Measurements from ENCODE around the gene OPN3. TPM values are rescaled to one million over a fixed set of nuclear protein-coding genes. Genes with fewer than 3 reads are reported as not detected.

OPN3 gene
- total RNA-seq, 1 donor from 2014 or later: 13.0 TPM

DNA sequence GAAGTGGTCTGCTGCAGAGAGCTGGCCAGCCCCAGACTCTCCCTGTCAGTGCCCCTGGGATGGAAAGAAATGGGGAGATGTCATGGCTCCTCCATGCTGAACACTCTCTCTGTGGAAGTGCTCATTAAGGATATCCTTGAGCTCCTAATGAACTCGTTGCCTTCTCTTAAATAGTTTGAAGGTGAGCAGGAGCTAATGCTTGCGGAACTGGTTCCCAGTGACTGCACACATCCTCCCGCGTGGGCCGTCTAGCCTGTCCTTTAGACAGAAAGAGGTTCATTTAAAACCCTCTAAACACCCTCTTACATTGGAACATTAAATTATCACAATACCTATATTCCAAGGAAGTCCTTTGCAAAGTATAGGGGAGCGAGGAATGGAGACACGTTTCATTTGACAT lies 6.0 kb upstream of the OPN3 start:
- no peak for DNase-seq (ENCODE audit: low spot score)

DNA sequence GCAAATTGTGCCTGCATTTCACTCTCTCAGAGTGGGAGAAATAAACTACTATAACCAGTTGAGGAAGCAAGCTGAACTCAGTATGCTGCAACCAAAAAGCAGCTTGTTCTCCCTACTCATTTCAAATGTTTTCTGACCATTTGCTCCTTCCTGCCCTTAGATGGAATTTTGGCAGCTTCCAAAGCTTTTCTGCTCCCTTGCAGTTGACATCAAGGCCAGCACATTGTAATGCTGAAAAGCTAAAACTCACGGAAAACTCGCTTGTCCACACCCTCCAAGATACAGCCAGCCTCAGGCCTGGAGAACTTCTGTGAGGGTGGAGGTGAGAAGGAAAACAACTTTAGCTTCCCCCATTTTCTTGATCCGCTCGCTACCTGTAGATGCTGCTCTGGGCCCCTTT lies 5.0 kb upstream of the OPN3 start:
- DNase-seq (ENCODE audit: low spot score): no peak

DNA sequence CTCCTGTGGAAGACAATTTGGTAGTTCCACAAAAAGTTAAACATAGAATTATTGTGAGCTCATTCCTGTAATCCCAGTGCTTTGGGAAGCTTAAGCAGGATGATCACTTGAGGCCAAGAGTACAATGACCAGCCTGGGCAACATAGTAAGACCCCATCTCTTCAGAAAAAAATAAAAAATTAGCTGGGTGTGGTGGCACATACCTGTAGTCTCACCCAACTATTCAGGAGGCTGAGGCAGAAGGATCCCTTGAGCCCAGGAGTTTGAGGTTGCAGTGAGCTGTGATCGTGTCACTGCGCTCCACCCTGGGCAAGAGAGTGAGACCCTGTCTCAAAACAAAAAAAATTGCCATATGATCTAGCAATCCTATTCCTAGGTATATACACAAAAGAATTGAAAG lies 4.1 kb upstream of the OPN3 start:
- DNase-seq (ENCODE audit: low spot score): no peak

DNA sequence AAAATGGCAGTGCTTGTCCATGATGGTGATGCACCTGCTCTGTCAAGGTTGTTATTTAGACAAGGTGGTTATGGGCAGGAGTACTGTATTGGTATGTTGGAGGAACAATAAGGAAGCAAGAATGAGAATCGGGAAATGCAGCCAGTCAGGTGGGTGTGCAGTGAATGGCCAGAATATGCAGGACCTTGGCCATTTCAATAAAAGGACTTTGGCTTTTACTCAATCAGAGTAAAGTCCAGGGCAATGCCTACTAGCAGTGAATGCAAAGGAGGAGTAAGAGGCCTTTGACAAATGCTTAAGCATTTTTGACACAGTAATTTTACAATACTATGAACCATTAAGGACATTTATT lies 2.4 kb upstream of the OPN3 start:
- no peak for DNase-seq (ENCODE audit: low spot score)

GRCh38 chr1:241641773-241642592 lies 1.8 kb upstream of the OPN3 start:
- no peak for DNase-seq (ENCODE audit: low spot score)

DNA sequence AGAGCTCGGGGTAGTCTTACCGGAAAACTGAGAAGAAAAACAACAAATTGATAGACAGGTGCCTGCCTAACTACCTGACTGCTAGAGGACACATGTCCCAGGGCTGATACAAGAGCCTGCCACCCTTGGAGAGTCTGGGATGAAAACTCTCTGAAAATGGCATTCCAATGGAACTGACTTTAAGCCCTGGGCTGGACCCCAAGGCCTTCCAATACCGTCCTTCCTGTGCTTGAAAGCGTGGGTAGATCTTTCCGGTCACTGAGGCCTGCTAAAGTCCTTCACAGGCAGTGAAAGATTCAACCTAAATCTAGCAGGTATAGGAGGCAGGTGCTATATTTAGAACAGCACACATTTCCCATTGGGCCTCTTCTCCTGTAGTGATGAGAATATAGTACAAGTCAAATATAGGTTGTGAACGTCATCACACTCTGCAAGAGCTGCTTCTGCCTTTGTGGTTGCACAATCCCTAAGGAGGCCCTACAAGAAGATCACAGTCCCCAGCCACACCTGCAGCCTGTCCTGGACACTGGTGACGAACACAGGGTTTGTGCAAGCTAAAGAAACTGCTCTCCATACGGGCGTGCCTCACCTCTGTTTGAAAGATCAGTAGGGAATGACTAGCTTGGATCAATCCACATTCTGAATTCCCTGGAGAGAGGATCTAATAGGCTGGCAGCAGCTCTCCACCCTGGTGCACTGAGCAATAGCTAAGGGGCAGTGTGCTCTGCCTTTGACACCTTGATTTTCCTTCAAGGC lies 876 bp upstream of the OPN3 start:
- DNase-seq (ENCODE audit: low spot score): peak; percentile 25

- DNase-seq (ENCODE audit: low spot score): peak; percentile 25
Observed at GRCh38 chr1:241639623-241640148, 483 bp downstream of the OPN3 start.

GRCh38 chr1:241638909-241639622 lies 1.1 kb downstream of the OPN3 start:
- no peak for DNase-seq (ENCODE audit: low spot score)

- DNase-seq (ENCODE audit: low spot score): no peak
Observed at GRCh38 chr1:241638099-241638682, 2.0 kb downstream of the OPN3 start.

- no peak for DNase-seq (ENCODE audit: low spot score)
Observed at GRCh38 chr1:241637604-241638003, 2.6 kb downstream of the OPN3 start.

DNA sequence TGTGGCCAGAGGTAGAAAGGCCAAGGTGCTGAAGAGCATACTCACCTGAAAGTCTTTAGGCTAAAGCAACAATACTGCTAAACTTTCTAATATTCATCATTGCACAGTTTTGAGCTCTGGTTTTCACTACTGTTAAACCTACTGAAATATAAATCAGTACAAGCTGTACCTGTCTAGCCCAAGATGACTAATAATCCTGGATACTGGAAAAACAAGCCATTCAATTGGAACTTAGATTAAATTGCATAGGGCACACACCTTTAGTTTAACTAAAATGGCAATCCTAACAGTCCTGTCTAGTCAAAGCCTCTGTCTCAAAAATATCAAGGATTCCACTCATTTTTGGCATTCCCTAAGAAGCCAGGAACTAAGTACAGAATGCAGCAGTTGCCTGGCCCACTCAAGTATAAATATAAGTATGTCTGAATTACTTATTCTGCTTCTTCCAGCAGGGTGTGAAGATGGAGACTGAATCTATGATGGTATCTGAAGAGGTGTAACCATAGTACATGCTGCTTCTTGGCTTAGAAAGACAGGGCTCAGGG lies 3.1 kb downstream of the OPN3 start:
- DNase-seq (ENCODE audit: low spot score): no peak

DNA sequence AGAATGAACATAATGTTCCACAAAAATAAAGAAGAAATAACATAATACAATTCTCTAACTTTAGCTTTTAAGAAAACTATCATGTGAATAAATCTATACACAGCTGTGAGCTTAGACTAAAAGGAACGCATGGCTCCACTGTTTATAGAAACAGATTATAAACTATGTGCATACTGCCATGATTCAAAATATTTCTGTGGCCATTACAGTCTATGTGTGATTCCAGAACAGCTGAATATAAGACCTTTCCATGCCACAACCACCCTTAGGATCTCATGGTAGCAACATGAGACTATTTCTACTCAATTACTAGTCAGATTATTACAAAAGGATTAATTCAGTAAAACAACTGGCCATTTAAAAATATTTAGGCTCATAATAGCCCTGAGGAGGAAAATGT lies 3.9 kb downstream of the OPN3 start:
- no peak for DNase-seq (ENCODE audit: low spot score)

- DNase-seq (ENCODE audit: low spot score): no peak
Observed at GRCh38 chr1:241635556-241636152, 4.5 kb downstream of the OPN3 start.

DNA sequence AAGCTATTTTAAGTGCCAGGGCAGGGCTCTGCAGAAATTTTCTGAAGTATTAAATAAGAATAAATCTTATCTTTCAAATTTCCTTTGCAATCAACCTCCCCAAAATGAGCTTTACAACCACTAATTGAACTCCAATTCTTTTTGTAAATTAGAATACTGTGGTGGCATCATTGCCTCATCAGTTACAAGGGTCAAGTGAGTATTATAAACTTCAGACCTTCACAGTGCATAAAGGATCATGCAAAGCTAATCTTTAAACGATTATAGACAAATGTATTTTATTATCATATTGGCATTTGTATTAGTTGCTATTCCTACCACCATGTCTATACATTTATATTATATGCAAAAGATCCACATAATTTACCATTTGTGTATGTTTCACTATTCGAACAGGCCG lies 7.2 kb downstream of the OPN3 start:
- no peak for DNase-seq (ENCODE audit: low spot score)

DNA sequence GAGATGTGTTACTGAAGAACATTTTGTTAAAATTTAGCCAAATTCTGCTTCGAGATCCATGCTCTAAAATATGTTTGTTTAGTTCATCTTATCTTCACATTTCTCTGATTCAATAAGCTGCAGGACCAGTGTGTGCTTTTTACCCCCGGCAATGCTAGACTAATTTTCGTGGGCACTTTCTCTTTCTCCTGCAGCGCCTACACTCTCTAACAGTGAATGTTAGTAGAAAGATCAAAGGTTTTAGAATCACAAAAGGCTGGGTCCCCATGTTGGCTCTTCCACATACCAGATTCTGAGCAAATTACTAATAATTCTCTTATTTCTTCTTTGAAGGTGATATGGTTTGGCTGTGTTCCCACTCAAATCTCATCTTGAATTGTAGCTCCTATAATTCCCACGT lies 8.5 kb downstream of the OPN3 start:
- no peak for DNase-seq (ENCODE audit: low spot score)

DNA sequence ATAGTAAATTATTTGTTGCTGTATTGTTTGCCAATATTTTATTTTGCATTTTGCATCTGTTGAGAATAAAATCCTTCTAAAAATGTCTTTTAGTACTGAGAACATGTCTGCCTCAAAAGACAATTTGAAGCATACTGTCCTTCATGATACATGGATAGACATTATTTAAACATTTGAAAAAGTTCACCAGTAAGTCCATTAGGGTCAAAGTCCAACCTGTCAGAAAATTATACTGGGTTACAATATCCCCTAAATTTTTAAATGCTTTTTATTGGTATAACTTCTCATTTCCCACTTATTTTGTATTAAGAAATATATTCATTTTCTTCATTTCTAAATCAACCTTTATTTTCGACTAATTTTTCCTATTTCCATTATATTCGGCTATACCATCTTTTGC lies 9.3 kb downstream of the OPN3 start:
- DNase-seq (ENCODE audit: low spot score): no peak

- DNase-seq (ENCODE audit: low spot score): no peak
Observed at GRCh38 chr1:241630476-241630875, 9.7 kb downstream of the OPN3 start.

- no peak for DNase-seq (ENCODE audit: low spot score)
Observed at GRCh38 chr1:241630005-241630404, 10.2 kb downstream of the OPN3 start.

GRCh38 chr1:241627453-241628259 lies 12.5 kb downstream of the OPN3 start:
- DNase-seq (ENCODE audit: low spot score): peak; percentile 53

DNA sequence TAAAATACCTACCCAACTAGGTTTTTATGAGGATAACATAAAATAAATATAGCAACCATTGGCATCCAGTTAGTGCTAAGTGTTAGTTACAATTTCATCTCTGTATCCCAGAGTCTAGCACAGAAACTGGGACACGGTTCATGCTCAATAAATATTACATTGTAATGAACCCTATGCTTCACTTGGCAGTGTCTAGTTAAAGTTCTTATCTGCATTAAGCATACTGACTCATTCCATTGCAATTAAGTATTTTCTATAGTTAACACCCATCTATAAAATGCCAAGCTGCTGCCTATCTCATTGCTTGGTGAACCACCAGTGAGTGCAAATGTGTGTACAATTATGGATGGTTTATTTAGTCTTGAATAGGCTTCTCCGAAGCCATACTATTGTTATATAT lies 15.2 kb downstream of the OPN3 start:
- DNase-seq (ENCODE audit: low spot score): no peak

GRCh38 chr1:241622669-241623068 lies 17.5 kb downstream of the OPN3 start:
- no peak for DNase-seq (ENCODE audit: low spot score)
